HepG2 (cell line): ENCODE measurements around the gene CD302. TPM values are rescaled to one million over a fixed set of nuclear protein-coding genes. Genes with fewer than 3 reads are reported as not detected.

ENCODE experiments used
- ATAC-seq: fragments of 200-7000 bp; cut with Tn5 transposase; 3 replicates; pipeline ENCODE4 v1.9.1; 2020; ENCODE audit warnings: mild to moderate bottlenecking, moderate library complexity
- BruUV-seq: library from RNA; stranded (reverse); fragments of 400-500 nt; replicated peaks from 2 replicates; lab custom pipeline; 2021; lab: Mats Ljungman, UMichigan
- CTCF ChIA-PET: fragments of 300-600 bp; formaldehyde crosslinking; extraction: SDS; loops from one replicate; lab custom pipeline; 2021; ENCODE audit warnings: low total read pairs, inconsistent platforms, low intra/inter-chr PET ratio; lab: Yijun Ruan, JAX
- POLR2A ChIA-PET: fragments of 350-600 bp; sonication (Branson Sonifier 250); formaldehyde crosslinking; loops from one replicate; lab custom pipeline; 2020; ENCODE audit warnings: antibody characterized with exemption, inconsistent platforms; lab: Yijun Ruan, JAX
- DNase-seq: peaks from one replicate; pipeline ENCODE4 v3.0.0-alpha.2; 2015; ENCODE audit warnings: low spot score
- FAIRE-seq: peaks from 3 replicates; lab custom pipeline; 2011; peaks lifted over from hg19 to GRCh38; lab: Jason Lieb, UNC
- H2AFZ ChIP-seq: one replicate; pipeline ENCODE4 v1.6.1; 2011; ENCODE audit warnings: low read length, inconsistent platforms
- H3K27ac ChIP-seq: fragments of 300-600 bp; 3 replicates; pipeline ENCODE4 v1.8.0; 2011; ENCODE audit warnings: mixed run types, mild to moderate bottlenecking, mixed read lengths, low read length, inconsistent platforms; ENCODE audit not compliant: insufficient read depth; ENCODE audit errors: extremely low read length
- H3K27me3 ChIP-seq, 2 experiments: fragments of 200-600 bp in 1 of 2; 2 replicates in 1 of 2; 3 replicates in 1 of 2; pipeline versions ENCODE4 v1.6.0 to v1.8.0; 2011; ENCODE audit warnings: low read length in 2 of 2, mild to moderate bottlenecking in 2 of 2, moderate library complexity in 2 of 2, inconsistent platforms in 1 of 2; ENCODE audit not compliant: insufficient read depth in 2 of 2, control insufficient read depth in 1 of 2
- H3K36me3 ChIP-seq, 2 experiments: fragments of 200-600 bp in 1 of 2; replicated peaks in 1 of 2; 2 replicates in 1 of 2; 3 replicates in 1 of 2; pipeline versions ENCODE4 v1.5.1 to v1.8.0; 2011; ENCODE audit warnings: low read length in 2 of 2, inconsistent platforms in 1 of 2; ENCODE audit not compliant: insufficient read depth in 2 of 2, control insufficient read depth in 1 of 2
- H3K4me1 ChIP-seq: 2 replicates; pipeline ENCODE4 v1.5.1; 2012; ENCODE audit warnings: low read length, inconsistent platforms; ENCODE audit not compliant: insufficient read depth
- H3K4me2 ChIP-seq: 2 replicates; pipeline ENCODE4 v1.6.0; 2011; ENCODE audit warnings: low read depth, low read length, inconsistent platforms
- H3K4me3 ChIP-seq, 3 experiments: fragments of 200-600 bp in 1 of 3; sonication (generic), shearing (Covaris generic) in 1 of 3; replicated peaks in 1 of 3; 2 replicates each; pipeline ENCODE4 v1.5.1; 2011 to 2016; ENCODE audit warnings: low read length in 3 of 3, inconsistent platforms in 2 of 3, low read depth in 2 of 3, mild to moderate bottlenecking in 2 of 3, control low read depth in 1 of 3, mixed read lengths in 1 of 3; ENCODE audit not compliant: insufficient read depth in 1 of 3
- H3K79me2 ChIP-seq: one replicate; pipeline ENCODE4 v1.6.1; 2011; ENCODE audit warnings: low read length, inconsistent platforms; ENCODE audit not compliant: insufficient read depth
- H3K9ac ChIP-seq: 2 replicates; pipeline ENCODE4 v1.6.0; 2011; ENCODE audit warnings: mild to moderate bottlenecking, low read depth, low read length, inconsistent platforms; ENCODE audit not compliant: insufficient read depth
- H3K9me3 ChIP-seq: 2 replicates; pipeline ENCODE4 v1.5.1; 2012; ENCODE audit warnings: mild to moderate bottlenecking, low read length
- H4K20me1 ChIP-seq: 2 replicates; pipeline ENCODE4 v1.6.0; 2011; ENCODE audit warnings: inconsistent platforms, mild to moderate bottlenecking, low read length, moderate library complexity; ENCODE audit not compliant: insufficient read depth
- ASH2L ChIP-seq: fragments of 300-600, 200-600 bp; sonication (generic); IDR thresholded peaks from 2 replicates; pipeline ENCODE4 v1.7.0; 2017; ENCODE audit warnings: low read depth, mild to moderate bottlenecking, moderate library complexity, mixed read lengths, low read length; ENCODE audit not compliant: insufficient read length
- EHMT2 ChIP-seq: fragments of 200-600 bp; sonication (generic); IDR thresholded peaks from 2 replicates; pipeline ENCODE4 v1.7.0; 2017; ENCODE audit warnings: antibody characterized with exemption, low read depth, low read length, borderline replicate concordance
- ELF4 ChIP-seq: sonication (generic); formaldehyde crosslinking; IDR thresholded peaks from 2 replicates; pipeline ENCODE4 v1.5.0; 2020; ENCODE audit warnings: missing genetic modification reagents, mild to moderate bottlenecking, moderate library complexity, borderline replicate concordance
- GLI4 ChIP-seq: sonication (generic); formaldehyde crosslinking; IDR thresholded peaks from 2 replicates; pipeline ENCODE4 v1.5.1; 2020; ENCODE audit warnings: missing genetic modification reagents, mild to moderate bottlenecking, moderate library complexity, borderline replicate concordance
- KDM5A ChIP-seq: fragments of 200-600 bp; sonication (generic); IDR thresholded peaks from 2 replicates; pipeline ENCODE4 v1.7.0; 2018; ENCODE audit warnings: antibody characterized with exemption, mild to moderate bottlenecking, low read length, borderline replicate concordance
- MIER3 ChIP-seq: IDR thresholded peaks from 2 replicates; pipeline ENCODE4 v1.6.1; 2016; ENCODE audit warnings: missing compliant biosample characterization, borderline replicate concordance
- NAIF1 ChIP-seq: sonication (generic); formaldehyde crosslinking; IDR thresholded peaks from 2 replicates; pipeline ENCODE4 v1.5.0; 2020; ENCODE audit warnings: mild to moderate bottlenecking, missing genetic modification reagents, borderline replicate concordance
- NBN ChIP-seq: fragments of 450-650 bp; conservative IDR thresholded peaks from 2 replicates; pipeline ENCODE4 v1.6.1; 2017
- NFYC ChIP-seq: IDR thresholded peaks from 2 replicates; pipeline ENCODE4 v1.6.1; 2016; ENCODE audit warnings: missing genetic modification reagents, missing compliant biosample characterization
- NONO ChIP-seq, 2 experiments: fragments of 450-650 bp in 1 of 2; sonication (generic) in 1 of 2; formaldehyde crosslinking in 1 of 2; IDR thresholded peaks in 1 of 2; conservative IDR thresholded peaks in 1 of 2; 2 replicates each; pipeline versions ENCODE4 v1.6.1 to v1.8.0; 2017 to 2022; ENCODE audit warnings: mild to moderate bottlenecking in 1 of 2, missing genetic modification reagents in 1 of 2, moderate library complexity in 1 of 2
- NR0B2 ChIP-seq: sonication (generic); formaldehyde crosslinking; IDR thresholded peaks from 2 replicates; pipeline ENCODE4 v1.4.0; 2020; ENCODE audit warnings: mild to moderate bottlenecking, missing genetic modification reagents
- NR2F6 ChIP-seq, 2 experiments: IDR thresholded peaks; 2 replicates each; pipeline ENCODE4 v1.6.1; 2016; ENCODE audit warnings: antibody characterized with exemption in 1 of 2, mild to moderate bottlenecking in 1 of 2
- REPIN1 ChIP-seq: sonication (generic); formaldehyde crosslinking; IDR thresholded peaks from 2 replicates; pipeline ENCODE4 v1.8.0; 2022; ENCODE audit warnings: missing genetic modification reagents, low read depth, mild to moderate bottlenecking, borderline replicate concordance
- RXRB ChIP-seq: IDR thresholded peaks from 2 replicates; pipeline ENCODE4 v1.6.1; 2016; ENCODE audit warnings: borderline replicate concordance, missing genetic modification reagents, missing compliant biosample characterization
- SOX5 ChIP-seq: IDR thresholded peaks from 2 replicates; pipeline ENCODE4 v1.6.1; 2016; ENCODE audit warnings: borderline replicate concordance
- SOX6 ChIP-seq, 2 experiments: fragments of 450-650 bp in 1 of 2; sonication (generic) in 1 of 2; formaldehyde crosslinking in 1 of 2; IDR thresholded peaks; 2 replicates each; pipeline versions ENCODE4 v1.4.0 to v1.6.1; 2017 to 2020; ENCODE audit warnings: antibody characterized with exemption in 1 of 2, mild to moderate bottlenecking in 1 of 2, missing genetic modification reagents in 1 of 2
- ZFAT ChIP-seq: sonication (generic); formaldehyde crosslinking; conservative IDR thresholded peaks from 2 replicates; pipeline ENCODE4 v1.8.1; 2023; ENCODE audit warnings: missing genetic modification reagents, inconsistent platforms
- ZNF329 ChIP-seq: sonication (generic); formaldehyde crosslinking; IDR thresholded peaks from 2 replicates; pipeline ENCODE4 v1.9.0; 2021; ENCODE audit warnings: low read depth, mild to moderate bottlenecking, missing genetic modification reagents
- ZNF331 ChIP-seq: sonication (generic); formaldehyde crosslinking; IDR thresholded peaks from 2 replicates; pipeline ENCODE4 v1.4.0; 2020; ENCODE audit warnings: missing genetic modification reagents
- ZNF441 ChIP-seq: sonication (generic); formaldehyde crosslinking; IDR thresholded peaks from 2 replicates; pipeline ENCODE4 v1.7.0; 2021; ENCODE audit warnings: missing genetic modification reagents, borderline replicate concordance
- ZNF652 ChIP-seq: IDR thresholded peaks from 2 replicates; pipeline ENCODE4 v1.6.1; 2016; ENCODE audit warnings: low read depth, borderline replicate concordance
- ZNF709 ChIP-seq: sonication (generic); formaldehyde crosslinking; IDR thresholded peaks from 2 replicates; pipeline ENCODE4 v1.5.0; 2020; ENCODE audit warnings: mild to moderate bottlenecking, missing genetic modification reagents
- ZNF740 ChIP-seq: sonication (generic); formaldehyde crosslinking; IDR thresholded peaks from 2 replicates; pipeline ENCODE4 v1.4.0; 2020; ENCODE audit warnings: missing genetic modification reagents
- WGBS: methylation state at CpG from one replicate; pipeline ENCODE4 v1.1.6; 2017; ENCODE audit warnings: low lambda C conversion rate; 5-methylcytosine and 5-hydroxymethylcytosine counted together
- in situ Hi-C: cut with HindIII; loops from 2 replicates; pipeline ENCODE4 v1.10.0; 2017; ENCODE audit warnings: low pct_unique_long_range_greater_than_20kb; ENCODE audit not compliant: extremely low pct_ligation_motif_present
- intact Hi-C: fragments of 100-400 bp; cut with micrococcal nuclease; formaldehyde crosslinking; loops from one replicate; pipeline ENCODE4 v1.10.0; 2022; ENCODE audit not compliant: unreplicated experiment
- polyA plus RNA-seq, 8 experiments: library from polyadenylated mRNA; depleted of rRNA in 3 of 8; stranded (reverse) in 7 of 8; unstranded in 1 of 8; fragments of >200 nt; fragmentation: Illumina TruSeq in 4 of 8; extraction: Trizol in 4 of 8; gene quantifications; 2 replicates each; pipeline versions ENCODE4 v1.2.1 to v1.2.3, GENCODE V29; 2011 to 2016; ENCODE audit warnings: low read depth in 4 of 8, missing spikeins in 1 of 8, mixed read lengths in 1 of 8; ENCODE audit not compliant: insufficient read depth in 1 of 8
- total RNA-seq, 5 experiments: library from RNA; depleted of rRNA; stranded (reverse); fragments of >200 nt; fragmentation: Illumina TruSeq; extraction: Trizol; gene quantifications; 2 replicates each; pipeline ENCODE4 v1.2.3, GENCODE V29; 2016; ENCODE audit warnings: low read depth in 1 of 5

The CD302 gene
- total and polyA plus RNA-seq, 2 of the 13 experiments (the other 11 are each of a cell fraction or from before 2014, with no cell fraction given) = 8.0 to 15.6 TPM

- H3K27me3 ChIP-seq = no peaks in the 10 kb centered on the region
- CTCF ChIA-PET = no interaction called here
- peak; percentile 64 for DNase-seq
- H3K9ac ChIP-seq = no peak overlapping the region
- peaks cover 8% of the 10 kb centered on the region for H3K79me2 ChIP-seq
- peak; percentile 39 for ATAC-seq
- peak overlapping the region; percentile 5; the same call in 1 of the 2 replicates for H3K4me2 ChIP-seq
- BruUV-seq = no TSS peak
- 0% methylated on average over 1 of the region's 1 CpG for WGBS
- POLR2A ChIA-PET = no interaction called here
- peaks cover 43% of the 10 kb centered on the region for H3K4me1 ChIP-seq
- no peak overlapping the region for H2AFZ ChIP-seq
- no peaks in the 10 kb centered on the region for H3K36me3 ChIP-seq
- intact Hi-C loops (loop anchor here (5.0 to 10.0 kb wide), 2 partner anchors 88 to 185 kb away; partner anchors contain the start of genes BAZ2B and MARCHF7), in situ Hi-C loops (no loop called here)
- no peaks in the 10 kb centered on the region for H4K20me1 ChIP-seq
- H3K4me3 ChIP-seq = no peak overlapping the region
- no peak overlapping the region for H3K27ac ChIP-seq
- peak; percentile 21 for FAIRE-seq
- no peaks in the 10 kb centered on the region for H3K9me3 ChIP-seq
- TF ChIP-seq NR2F6 (IDR thresholded peaks at IDR 0.05) (peak; percentile 15; the same call in 1 of the 2 replicates), NR2F6 (CRISPR knock-in tag; IDR thresholded peaks at IDR 0.05) (peak; percentile 44; the same call in 1 of the 2 replicates), SOX5 (peak; percentile 89), GLI4 (CRISPR knock-in tag) (no peak), SOX6 (IDR thresholded peaks at IDR 0.05) (no peak), SOX6 (CRISPR knock-in tag; IDR thresholded peaks at IDR 0.05) (peak; percentile 78), NFYC (CRISPR knock-in tag) (no peak), NAIF1 (CRISPR knock-in tag) (no peak), ZNF331 (CRISPR knock-in tag) (0 out of 2 replicates have a peak, but pooled peaks have one; percentile 18), EHMT2 (peak; percentile 29; the same call in 1 of the 2 replicates), NBN (no peak), MIER3 (0 out of 2 replicates have a peak, but pooled peaks have one; percentile 47), NR0B2 (CRISPR knock-in tag) (no peak), ASH2L (peak; percentile 16), RXRB (CRISPR knock-in tag) (peak; percentile 26; the same call in 1 of the 2 replicates), ZNF709 (CRISPR knock-in tag) (no peak), ELF4 (CRISPR knock-in tag) (no peak), ZNF652 (CRISPR knock-in tag) (no peak), REPIN1 (CRISPR knock-in tag) (no peak), ZFAT (CRISPR knock-in tag) (no peak), KDM5A (no peak), NONO (IDR thresholded peaks at IDR 0.05) (no peak), NONO (CRISPR knock-in tag; conservative IDR thresholded peaks at IDR 0.05) (0 out of 2 replicates have a peak, but pooled peaks have one; percentile 51), ZNF441 (CRISPR knock-in tag) (no peak), ZNF740 (no peak), ZNF329 (CRISPR knock-in tag) (no peak)
These were observed 1.8 kb upstream of the CD302 start for GRCh38 chr2:159799833-159800232.
